ENCODE data around the gene TRAPPC2B.

- no peak for TF ChIP-seq POLR2A (IDR thresholded peaks at IDR 0.05; ENCODE audit: extremely low read depth, insufficient read length)
- TF ChIP-seq, protein P1, sequence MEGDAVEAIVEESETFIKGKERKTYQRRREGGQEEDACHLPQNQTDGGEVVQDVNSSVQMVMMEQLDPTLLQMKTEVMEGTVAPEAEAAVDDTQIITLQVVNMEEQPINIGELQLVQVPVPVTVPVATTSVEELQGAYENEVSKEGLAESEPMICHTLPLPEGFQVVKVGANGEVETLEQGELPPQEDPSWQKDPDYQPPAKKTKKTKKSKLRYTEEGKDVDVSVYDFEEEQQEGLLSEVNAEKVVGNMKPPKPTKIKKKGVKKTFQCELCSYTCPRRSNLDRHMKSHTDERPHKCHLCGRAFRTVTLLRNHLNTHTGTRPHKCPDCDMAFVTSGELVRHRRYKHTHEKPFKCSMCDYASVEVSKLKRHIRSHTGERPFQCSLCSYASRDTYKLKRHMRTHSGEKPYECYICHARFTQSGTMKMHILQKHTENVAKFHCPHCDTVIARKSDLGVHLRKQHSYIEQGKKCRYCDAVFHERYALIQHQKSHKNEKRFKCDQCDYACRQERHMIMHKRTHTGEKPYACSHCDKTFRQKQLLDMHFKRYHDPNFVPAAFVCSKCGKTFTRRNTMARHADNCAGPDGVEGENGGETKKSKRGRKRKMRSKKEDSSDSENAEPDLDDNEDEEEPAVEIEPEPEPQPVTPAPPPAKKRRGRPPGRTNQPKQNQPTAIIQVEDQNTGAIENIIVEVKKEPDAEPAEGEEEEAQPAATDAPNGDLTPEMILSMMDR (IDR thresholded peaks at IDR 0.05; ENCODE audit: low read depth, low read length) = no peak
Measured at GRCh38 chr19:57359300-57359699, 4.1 kb upstream of the TRAPPC2B start.
